ENCODE results near the gene SPDYE6. TPM values are rescaled to one million over a fixed set of nuclear protein-coding genes. Genes with fewer than 3 reads are reported as not detected.
"Not testable (repeated sequence)": the region's sequence is repeated elsewhere in the genome, so short reads cannot be mapped to it uniquely, and the experiment has no call there.

Gene SPDYE6
- total RNA-seq, 1 donor from 2014 or later, result not detected

DNA sequence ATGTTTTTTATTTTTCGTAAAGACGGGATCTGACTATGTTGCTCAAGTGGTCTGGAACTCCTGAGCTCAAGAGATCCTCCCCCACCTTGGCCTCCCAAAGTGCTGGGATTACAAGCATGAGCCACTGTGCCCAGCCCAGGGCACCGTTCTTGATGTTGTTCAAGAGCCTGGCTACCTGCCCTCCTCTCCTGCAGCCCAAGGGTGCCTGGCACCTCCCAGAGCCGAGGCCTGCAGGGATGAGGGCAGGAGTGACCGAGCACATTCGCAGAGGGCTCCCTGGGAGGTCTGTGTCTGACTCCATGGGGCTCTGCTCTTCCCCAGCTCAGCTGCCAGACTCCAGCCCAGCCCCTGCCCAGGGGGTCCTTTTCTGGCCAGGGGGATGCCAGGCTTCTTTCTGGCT, 54.2 kb downstream of the SPDYE6 start:
- H3K36me3 Mint-ChIP-seq (ENCODE audit: unreplicated experiment), result no peaks in the 10 kb centered on the region
- H3K27me3 Mint-ChIP-seq (ENCODE audit: unreplicated experiment), result no peaks in the 10 kb centered on the region
- peaks cover 44% of the 10 kb centered on the region for H3K4me1 Mint-ChIP-seq (ENCODE audit: unreplicated experiment)
- DNase-seq (ENCODE audit: extremely low spot score, unreplicated experiment), result no peak
- H3K27ac Mint-ChIP-seq (ENCODE audit: unreplicated experiment), result no peak overlapping the region
- no peaks in the 10 kb centered on the region for H3K9me3 Mint-ChIP-seq (ENCODE audit: unreplicated experiment)
- no peak overlapping the region for H3K4me3 Mint-ChIP-seq (ENCODE audit: unreplicated experiment)
- TF ChIP-seq, protein P1, sequence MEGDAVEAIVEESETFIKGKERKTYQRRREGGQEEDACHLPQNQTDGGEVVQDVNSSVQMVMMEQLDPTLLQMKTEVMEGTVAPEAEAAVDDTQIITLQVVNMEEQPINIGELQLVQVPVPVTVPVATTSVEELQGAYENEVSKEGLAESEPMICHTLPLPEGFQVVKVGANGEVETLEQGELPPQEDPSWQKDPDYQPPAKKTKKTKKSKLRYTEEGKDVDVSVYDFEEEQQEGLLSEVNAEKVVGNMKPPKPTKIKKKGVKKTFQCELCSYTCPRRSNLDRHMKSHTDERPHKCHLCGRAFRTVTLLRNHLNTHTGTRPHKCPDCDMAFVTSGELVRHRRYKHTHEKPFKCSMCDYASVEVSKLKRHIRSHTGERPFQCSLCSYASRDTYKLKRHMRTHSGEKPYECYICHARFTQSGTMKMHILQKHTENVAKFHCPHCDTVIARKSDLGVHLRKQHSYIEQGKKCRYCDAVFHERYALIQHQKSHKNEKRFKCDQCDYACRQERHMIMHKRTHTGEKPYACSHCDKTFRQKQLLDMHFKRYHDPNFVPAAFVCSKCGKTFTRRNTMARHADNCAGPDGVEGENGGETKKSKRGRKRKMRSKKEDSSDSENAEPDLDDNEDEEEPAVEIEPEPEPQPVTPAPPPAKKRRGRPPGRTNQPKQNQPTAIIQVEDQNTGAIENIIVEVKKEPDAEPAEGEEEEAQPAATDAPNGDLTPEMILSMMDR (IDR thresholded peaks at IDR 0.05), result no peak

DNA sequence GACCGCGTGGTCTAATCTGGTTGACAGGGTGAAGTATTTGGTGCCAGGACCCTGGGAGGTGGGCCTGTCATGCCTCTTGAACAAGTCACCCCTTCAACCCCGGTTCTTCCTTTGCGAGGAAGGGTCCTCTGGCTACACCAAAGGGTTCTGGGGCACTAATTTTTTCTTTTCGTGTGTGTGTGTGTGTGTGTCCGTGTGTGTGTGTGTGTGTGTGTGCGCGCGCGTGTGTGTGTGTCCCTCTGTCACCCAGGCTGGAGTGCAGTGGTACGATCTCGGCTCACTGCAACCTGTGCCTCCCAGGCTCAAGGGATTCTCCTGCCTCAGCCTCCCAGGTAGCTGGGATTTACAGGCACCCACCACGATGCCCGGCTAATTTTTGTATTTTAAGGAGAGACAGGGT, 54.9 kb downstream of the SPDYE6 start:
- not testable (repeated sequence) for DNase-seq (ENCODE audit: extremely low spot score, unreplicated experiment); H3K4me3 Mint-ChIP-seq (ENCODE audit: unreplicated experiment); H3K27ac Mint-ChIP-seq (ENCODE audit: unreplicated experiment); H3K27me3 Mint-ChIP-seq (ENCODE audit: unreplicated experiment); H3K9me3 Mint-ChIP-seq (ENCODE audit: unreplicated experiment); H3K36me3 Mint-ChIP-seq (ENCODE audit: unreplicated experiment)
- H3K4me1 Mint-ChIP-seq (ENCODE audit: unreplicated experiment), result peaks cover 38% of the 10 kb centered on the region

DNA sequence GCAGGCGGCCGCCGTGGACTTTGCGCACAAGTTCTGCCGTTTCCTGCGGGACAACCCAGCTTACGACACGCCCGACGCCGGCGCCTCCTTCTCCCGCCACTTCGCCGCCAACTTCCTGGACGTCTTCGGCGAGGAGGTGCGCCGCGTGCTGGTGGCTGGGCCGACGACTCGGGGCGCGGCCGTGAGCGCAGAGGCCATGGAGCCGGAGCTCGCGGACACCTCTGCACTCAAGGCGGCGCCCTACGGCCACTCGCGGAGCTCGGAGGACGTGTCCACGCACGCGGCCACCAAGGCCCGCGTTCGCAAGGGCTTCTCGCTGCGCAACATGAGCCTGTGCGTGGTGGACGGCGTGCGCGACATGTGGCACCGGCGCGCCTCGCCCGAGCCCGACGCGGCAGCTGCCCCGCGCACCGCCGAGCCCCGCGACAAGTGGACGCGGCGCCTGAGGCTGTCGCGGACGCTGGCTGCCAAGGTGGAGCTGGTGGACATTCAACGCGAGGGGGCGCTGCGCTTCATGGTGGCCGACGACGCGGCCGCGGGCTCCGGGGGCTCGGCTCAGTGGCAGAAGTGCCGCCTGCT, 55.5 kb downstream of the SPDYE6 start:
- DNase-seq (ENCODE audit: extremely low spot score, unreplicated experiment), result no peak
- H3K9me3 Mint-ChIP-seq (ENCODE audit: unreplicated experiment), result no peaks in the 10 kb centered on the region
- H3K27me3 Mint-ChIP-seq (ENCODE audit: unreplicated experiment), result no peaks in the 10 kb centered on the region
- H3K36me3 Mint-ChIP-seq (ENCODE audit: unreplicated experiment), result no peaks in the 10 kb centered on the region
- no peak overlapping the region for H3K4me3 Mint-ChIP-seq (ENCODE audit: unreplicated experiment)
- H3K27ac Mint-ChIP-seq (ENCODE audit: unreplicated experiment), result no peak overlapping the region
- H3K4me1 Mint-ChIP-seq (ENCODE audit: unreplicated experiment), result peaks cover 35% of the 10 kb centered on the region
- TF ChIP-seq, protein P1 (IDR thresholded peaks at IDR 0.05), result no peak

DNA sequence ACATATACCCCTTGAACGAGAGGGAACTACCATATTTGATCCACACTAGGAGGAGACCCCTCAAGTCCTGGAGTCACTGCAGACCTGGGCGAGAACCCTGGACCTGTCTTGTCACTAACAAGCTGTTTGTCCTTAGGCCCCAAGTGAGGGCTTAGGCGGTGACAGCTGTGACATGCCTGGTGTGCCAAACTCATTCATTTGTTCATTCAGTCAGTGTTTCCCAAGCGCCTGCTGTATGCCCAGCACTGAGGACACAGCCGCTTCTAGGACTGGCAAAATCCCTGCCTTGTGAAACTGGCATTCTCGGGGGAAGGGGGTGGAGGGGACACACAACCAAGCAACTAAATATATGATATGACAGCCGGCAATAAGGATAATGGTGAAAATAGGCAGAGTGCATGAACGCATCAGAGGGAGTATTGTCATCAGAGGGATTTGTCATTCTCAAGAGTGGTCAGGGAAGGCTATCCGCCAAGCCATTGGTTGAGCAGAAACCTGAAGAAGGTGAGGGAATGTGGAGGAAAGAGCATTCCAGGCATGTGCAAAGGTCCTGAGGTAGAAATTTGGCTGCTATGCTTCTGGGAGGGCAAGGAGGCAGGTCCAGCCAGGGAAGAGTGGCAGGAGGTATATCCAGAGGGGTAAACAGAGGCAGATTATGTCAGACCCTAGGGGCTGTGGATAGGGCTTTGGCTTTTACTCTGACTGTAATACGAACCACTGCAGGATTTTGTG, 58.6 kb downstream of the SPDYE6 start:
- H3K27me3 Mint-ChIP-seq (ENCODE audit: unreplicated experiment), result no peaks in the 10 kb centered on the region
- H3K36me3 Mint-ChIP-seq (ENCODE audit: unreplicated experiment), result no peaks in the 10 kb centered on the region
- TF ChIP-seq, protein P1 (IDR thresholded peaks at IDR 0.05), result no peak
- peaks cover 13% of the 10 kb centered on the region for H3K4me1 Mint-ChIP-seq (ENCODE audit: unreplicated experiment)
- no peak for DNase-seq (ENCODE audit: extremely low spot score, unreplicated experiment)
- H3K9me3 Mint-ChIP-seq (ENCODE audit: unreplicated experiment), result no peaks in the 10 kb centered on the region
- H3K4me3 Mint-ChIP-seq (ENCODE audit: unreplicated experiment), result no peak overlapping the region
- H3K27ac Mint-ChIP-seq (ENCODE audit: unreplicated experiment), result no peak overlapping the region

DNA sequence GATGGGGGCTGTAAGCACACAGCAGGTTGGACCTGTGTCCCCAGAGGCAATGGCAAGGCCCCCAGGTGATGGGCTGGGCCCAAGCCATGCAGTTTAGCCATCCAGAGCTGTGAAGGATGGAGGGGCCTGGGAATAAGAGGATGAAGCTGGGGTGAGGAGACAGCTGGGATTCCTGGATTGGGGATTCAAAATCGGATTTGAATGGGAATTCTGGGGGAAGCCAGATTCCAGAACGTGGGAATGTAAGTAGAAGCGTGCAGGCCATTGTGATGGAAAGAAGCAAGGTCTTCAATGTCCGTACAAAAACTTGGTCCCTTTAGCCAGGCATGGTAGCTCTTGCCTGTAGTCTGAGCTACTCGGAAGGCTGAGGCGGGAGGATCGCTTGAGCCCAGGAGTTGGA, 59.7 kb downstream of the SPDYE6 start:
- no peaks in the 10 kb centered on the region for H3K36me3 Mint-ChIP-seq (ENCODE audit: unreplicated experiment)

More for the DNA sequence above, 59.7 kb downstream of the SPDYE6 start:
- Mint-ChIP-seq H3K4me1 (ENCODE audit: unreplicated experiment) (peaks cover 5% of the 10 kb centered on the region), H3K27me3 (ENCODE audit: unreplicated experiment) (no peaks in the 10 kb centered on the region), H3K27ac (ENCODE audit: unreplicated experiment) (no peak overlapping the region), H3K4me3 (ENCODE audit: unreplicated experiment) (no peak overlapping the region), H3K9me3 (ENCODE audit: unreplicated experiment) (no peaks in the 10 kb centered on the region)
- TF ChIP-seq, protein P1 (IDR thresholded peaks at IDR 0.05), result no peak
- DNase-seq (ENCODE audit: extremely low spot score, unreplicated experiment), result no peak

All from osteocyte (in vitro differentiated cells).